ENCODE results near the gene INPP5A. TPM values are rescaled to one million over a fixed set of nuclear protein-coding genes. Genes with fewer than 3 reads are reported as not detected.

Gene INPP5A
- total and polyA plus RNA-seq, 2 of the 13 experiments (the other 11 are each of a cell fraction or from before 2014, with no cell fraction given): 17.5 to 37.9 TPM

GRCh38 chr10:132518572-132519381, 18.8 kb upstream of the INPP5A start (continued):
- no peak for TF ChIP-seq ZBTB33 (CRISPR knock-in tag; IDR thresholded peaks at IDR 0.05)
- no peak for TF ChIP-seq XBP1 (CRISPR knock-in tag; IDR thresholded peaks at IDR 0.05)
- peak; percentile 15; the same call in 1 of the 2 replicates for TF ChIP-seq PATZ1 (CRISPR knock-in tag; IDR thresholded peaks at IDR 0.05)
- TF ChIP-seq ZNF326 (CRISPR knock-in tag; IDR thresholded peaks at IDR 0.05; ENCODE audit: borderline replicate concordance): no peak
- no peak for TF ChIP-seq ZSCAN9 (CRISPR knock-in tag; IDR thresholded peaks at IDR 0.05; ENCODE audit: borderline replicate concordance)
- TF ChIP-seq SP1 (IDR thresholded peaks at IDR 0.05): no peak
- TF ChIP-seq SP1 (CRISPR knock-in tag; IDR thresholded peaks at IDR 0.05): peak; percentile 35; the same call in 1 of the 2 replicates
- no peak for TF ChIP-seq ZNF546 (CRISPR knock-in tag; conservative IDR thresholded peaks at IDR 0.05)
- TF ChIP-seq HMG20B (CRISPR knock-in tag; conservative IDR thresholded peaks at IDR 0.05): no peak
- TF ChIP-seq NR2F6 (IDR thresholded peaks at IDR 0.05): no peak; the same call in 1 of the 2 replicates
- no peak; the same call in 1 of the 2 replicates for TF ChIP-seq NR2F6 (CRISPR knock-in tag; IDR thresholded peaks at IDR 0.05)
- TF ChIP-seq ZNF574 (CRISPR knock-in tag; IDR thresholded peaks at IDR 0.05): peak; percentile 38; the same call in 1 of the 2 replicates
- no peak for TF ChIP-seq CC2D1A (CRISPR knock-in tag; IDR thresholded peaks at IDR 0.05)
- TF ChIP-seq ZNF772 (CRISPR knock-in tag; IDR thresholded peaks at IDR 0.05): no peak
- TF ChIP-seq POLR2G (IDR thresholded peaks at IDR 0.05; ENCODE audit: low read depth, low read length): peak; percentile 33; the same call in 1 of the 2 replicates
- no peak for TF ChIP-seq MAZ (IDR thresholded peaks at IDR 0.05; ENCODE audit: borderline replicate concordance, low read depth, low read length)
- peak; percentile 43; the same call in 1 of the 2 replicates for TF ChIP-seq MAZ (CRISPR knock-in tag; IDR thresholded peaks at IDR 0.05; ENCODE audit: low read depth)
- no peak for TF ChIP-seq ZNF567 (CRISPR knock-in tag; IDR thresholded peaks at IDR 0.05; ENCODE audit: borderline replicate concordance)
- no peak for TF ChIP-seq ZNF720 (CRISPR knock-in tag; IDR thresholded peaks at IDR 0.05)
- no peak for TF ChIP-seq XRCC5 (optimal IDR thresholded peaks at IDR 0.05; ENCODE audit: low read length)
- no peak for TF ChIP-seq DBP (CRISPR knock-in tag; IDR thresholded peaks at IDR 0.05; ENCODE audit: not compliant biosample characterization)
- TF ChIP-seq ZNF335 (CRISPR knock-in tag; IDR thresholded peaks at IDR 0.05): no peak
- no peak for TF ChIP-seq GATA4 (IDR thresholded peaks at IDR 0.05; ENCODE audit: borderline replicate concordance, low read depth)

All from HepG2 (cell line).